NB4 (cell line): ENCODE data around the gene ADPGK.

Experiments used
- POLR2A ChIP-seq: IDR thresholded peaks from 2 replicates; pipeline ENCODE4 v1.6.1; 2011; ENCODE audit warnings: mild to moderate bottlenecking; ENCODE audit not compliant: insufficient read length; ENCODE audit errors: extremely low read depth
- TF ChIP-seq, protein P1 (sequence below): IDR thresholded peaks from one replicate; pipeline ENCODE4 v1.5.1; 2012; ENCODE audit warnings: low read depth, low read length

DNA sequence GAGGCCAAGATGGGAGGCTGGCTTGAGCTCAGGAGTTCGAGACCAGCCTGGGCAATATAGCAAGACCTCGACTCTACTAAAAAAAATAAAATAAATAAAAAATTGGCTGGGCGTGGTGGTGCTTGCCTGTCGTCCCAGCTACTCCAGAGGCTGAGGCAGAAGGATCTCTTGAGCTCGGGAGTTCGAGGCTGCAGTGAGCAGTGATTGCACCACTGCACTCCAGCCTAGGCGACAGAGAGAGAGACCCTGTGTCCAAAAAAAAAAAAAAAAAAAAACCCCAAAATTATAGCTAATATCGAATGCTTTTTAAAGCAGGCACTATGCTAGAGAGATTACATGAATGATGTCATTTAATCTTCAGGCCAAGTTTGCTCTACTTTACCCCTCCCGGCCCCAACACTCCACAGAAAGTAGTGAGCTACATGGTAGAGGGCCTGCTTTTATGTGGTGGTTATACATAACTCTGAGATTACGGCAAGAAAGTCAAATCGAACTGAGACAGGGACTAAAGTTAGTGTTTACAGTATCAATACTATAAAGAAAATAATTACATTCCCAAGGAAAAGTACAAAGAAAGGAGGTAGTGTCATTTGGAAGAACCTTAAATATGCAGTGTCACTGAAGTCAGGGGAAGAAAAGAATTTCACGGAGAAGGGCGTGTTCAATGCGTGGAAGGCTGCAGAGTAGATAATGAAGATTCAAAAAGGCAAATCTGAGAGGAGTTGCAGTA is 1.1 kb downstream of the ADPGK start:
- TF ChIP-seq, protein P1, sequence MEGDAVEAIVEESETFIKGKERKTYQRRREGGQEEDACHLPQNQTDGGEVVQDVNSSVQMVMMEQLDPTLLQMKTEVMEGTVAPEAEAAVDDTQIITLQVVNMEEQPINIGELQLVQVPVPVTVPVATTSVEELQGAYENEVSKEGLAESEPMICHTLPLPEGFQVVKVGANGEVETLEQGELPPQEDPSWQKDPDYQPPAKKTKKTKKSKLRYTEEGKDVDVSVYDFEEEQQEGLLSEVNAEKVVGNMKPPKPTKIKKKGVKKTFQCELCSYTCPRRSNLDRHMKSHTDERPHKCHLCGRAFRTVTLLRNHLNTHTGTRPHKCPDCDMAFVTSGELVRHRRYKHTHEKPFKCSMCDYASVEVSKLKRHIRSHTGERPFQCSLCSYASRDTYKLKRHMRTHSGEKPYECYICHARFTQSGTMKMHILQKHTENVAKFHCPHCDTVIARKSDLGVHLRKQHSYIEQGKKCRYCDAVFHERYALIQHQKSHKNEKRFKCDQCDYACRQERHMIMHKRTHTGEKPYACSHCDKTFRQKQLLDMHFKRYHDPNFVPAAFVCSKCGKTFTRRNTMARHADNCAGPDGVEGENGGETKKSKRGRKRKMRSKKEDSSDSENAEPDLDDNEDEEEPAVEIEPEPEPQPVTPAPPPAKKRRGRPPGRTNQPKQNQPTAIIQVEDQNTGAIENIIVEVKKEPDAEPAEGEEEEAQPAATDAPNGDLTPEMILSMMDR: no peak
- TF ChIP-seq POLR2A: no peak
